Stimulated activated CD8-positive, alpha-beta memory T cell treated with anti-CD3 and anti-CD28 coated beads, Interleukin-12 subunit alpha, Interleukin-12 subunit beta, amount 100 ng/mL, for 24 hours (primary cell): ENCODE results near the gene CPNE7.
"Not testable (repeated sequence)": the region's sequence is repeated elsewhere in the genome, so short reads cannot be mapped to it uniquely, and the experiment has no call there.

Experiments used
- DNase-seq: peaks from one replicate; pipeline ENCODE4 v3.0.0-alpha.2; 2020; ENCODE audit errors: extremely low read depth

Gene CPNE7

DNA sequence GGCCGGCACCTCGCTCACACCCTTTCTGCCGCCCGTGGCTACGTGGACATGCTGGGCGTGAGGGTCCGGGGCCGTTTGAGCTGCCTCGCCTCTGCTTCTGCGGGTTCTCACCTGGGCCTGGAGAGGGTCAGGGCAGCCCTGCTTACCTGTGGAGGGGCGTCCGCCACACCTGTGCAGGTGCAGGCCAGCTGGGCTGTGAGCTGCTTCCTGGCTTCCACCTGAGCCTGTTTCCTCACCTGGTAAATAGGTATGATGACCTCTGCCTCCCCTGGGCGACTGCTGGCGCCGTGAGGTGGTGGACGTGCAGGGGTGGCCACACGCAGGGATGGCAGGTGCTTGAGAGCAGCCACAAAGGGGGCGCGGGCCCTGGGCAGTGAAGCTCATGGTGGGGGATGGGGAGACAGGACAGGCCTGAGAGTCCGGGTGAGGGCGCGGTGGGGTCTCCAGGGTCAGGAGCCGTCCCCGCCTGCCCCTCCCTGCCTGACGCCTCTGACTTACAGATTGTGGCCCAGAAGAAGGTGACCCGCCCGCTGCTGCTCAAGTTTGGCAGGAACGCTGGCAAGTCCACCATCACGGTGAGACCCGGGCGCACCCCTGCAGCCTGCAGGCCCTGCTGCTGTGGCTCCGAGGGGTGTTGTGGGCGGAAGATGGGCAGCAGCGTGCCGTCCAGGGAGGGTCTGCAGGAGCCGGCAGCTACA is 7.8 kb downstream of the CPNE7 start:
- no peak for DNase-seq

DNA sequence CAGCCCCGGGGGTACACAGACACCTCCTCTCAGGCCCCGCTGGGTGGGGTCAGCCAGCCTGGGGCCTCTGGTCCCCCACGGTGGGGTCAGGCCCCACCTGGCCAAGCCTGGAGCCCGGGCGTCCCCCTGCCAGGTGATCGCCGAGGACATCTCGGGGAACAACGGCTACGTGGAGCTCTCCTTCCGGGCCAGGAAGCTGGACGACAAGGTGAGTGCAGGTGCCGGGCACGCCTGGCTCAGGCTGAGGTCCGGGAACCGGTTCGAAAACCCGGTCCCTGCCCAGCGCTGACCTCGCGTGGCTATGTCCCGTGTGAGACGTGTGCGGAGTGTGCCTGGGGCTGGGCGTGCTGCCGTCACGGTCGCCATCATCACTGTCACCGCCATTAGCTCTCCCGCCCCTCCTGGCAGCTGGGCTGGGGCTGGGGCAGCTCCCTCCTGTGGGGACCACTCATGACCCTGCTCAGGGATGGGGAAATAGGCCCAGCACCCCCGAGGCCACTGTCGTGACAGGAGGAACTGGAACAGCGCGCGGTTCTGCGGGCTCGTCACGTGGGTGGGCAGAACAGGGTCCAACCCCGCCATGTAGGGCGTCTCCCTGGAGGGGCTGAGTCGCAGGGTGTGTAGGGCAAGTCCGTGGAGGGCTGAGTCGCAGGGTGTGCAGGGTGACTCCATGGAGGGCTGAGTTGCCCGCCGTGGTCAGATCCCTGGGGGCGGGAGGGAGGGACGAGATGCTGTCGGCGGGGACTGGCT is 8.5 kb downstream of the CPNE7 start:
- no peak for DNase-seq

DNA sequence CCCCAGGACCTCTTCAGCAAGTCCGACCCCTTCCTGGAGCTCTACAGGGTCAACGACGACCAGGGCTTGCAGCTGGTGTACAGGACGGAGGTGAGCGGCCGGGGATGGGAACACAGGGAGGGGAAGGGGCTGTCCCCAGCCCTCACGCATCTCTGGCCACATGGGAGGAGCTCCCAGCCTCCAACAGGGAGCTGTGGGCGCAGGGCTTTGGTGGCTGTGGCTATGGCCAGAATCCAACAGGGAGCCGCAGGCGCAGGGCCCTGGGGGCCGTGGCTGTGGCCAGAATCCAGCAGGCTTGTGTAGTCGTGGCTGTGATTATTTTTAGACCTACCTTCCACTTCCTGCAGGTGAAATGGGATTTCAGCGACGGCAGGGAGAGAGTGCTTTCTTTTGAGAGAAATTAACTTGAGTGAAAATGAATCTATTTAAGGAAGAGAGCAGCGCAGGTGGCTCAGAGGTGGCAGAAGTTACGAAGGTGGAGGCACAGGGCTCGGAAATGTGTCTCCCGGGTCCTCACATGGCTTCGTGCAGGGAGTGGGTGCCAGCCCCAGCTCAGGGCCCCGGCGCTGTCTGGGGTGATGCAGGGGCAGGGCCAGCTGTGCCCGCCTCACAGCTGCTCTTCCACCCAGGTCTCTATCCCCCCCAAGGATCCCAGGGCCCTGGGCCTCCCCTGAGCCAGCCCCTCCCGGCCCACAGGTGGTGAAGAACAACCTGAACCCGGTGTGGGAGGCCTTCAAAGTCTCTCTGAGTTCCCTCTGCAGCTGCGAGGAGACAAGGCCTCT is 9.4 kb downstream of the CPNE7 start:
- DNase-seq: no peak

DNA sequence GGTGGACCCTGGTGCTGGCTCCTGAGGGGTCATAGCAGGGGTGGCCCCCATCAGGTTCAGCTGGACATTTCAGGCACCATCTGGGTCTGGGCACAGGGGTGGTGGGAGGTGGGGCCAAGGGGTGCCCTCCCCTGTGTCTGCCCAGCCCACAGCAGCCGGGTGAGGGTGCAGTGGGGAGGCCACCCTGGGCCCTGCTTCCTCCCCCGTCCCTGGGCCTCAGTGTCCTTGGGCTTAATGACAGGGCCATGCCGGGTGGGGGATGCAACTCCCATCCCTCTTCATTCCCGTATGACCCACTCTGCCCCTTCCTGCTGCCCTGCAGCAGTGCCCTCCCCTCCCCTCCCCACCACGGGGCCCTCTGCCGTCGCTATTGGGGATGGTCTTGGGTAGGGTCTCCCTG is 10.7 kb downstream of the CPNE7 start:
- no peak for DNase-seq

DNA sequence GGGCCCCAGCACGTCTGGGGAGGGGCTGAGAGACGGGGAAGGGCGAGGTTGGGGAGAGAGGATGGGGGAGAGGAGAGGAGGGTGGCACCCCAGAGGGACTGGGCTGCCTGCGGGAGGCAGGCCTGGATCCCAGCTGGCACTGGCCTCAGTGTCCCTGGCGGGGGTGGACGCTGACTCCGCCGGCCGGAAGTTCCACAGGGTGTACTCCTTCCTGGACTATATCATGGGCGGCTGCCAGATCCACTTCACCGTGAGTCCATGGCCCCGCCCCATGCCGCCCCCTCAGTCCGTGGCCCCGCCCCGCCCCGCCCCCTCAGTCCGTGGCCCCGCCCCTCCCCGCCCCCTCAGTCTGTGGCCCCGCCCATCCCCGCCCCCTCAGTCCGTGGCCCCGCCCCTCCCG is 11.3 kb downstream of the CPNE7 start:
- no peak for DNase-seq

DNA sequence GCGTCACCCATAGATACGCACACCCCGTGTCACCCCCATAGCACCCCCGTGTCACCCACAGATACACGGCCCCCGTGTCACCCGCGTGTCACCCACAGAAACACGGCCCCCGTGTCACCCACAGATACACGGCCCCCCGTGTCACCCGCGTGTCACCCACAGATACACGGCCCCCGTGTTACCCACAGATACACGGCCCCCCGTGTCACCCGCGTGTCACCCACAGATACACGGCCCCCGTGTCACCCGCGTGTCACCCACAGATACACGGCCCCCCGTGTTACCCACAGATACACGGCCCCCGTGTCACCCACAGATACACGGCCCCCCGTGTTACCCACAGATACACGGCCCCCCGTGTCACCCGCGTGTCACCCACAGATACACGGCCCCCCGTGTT is 12.1 kb downstream of the CPNE7 start:
- DNase-seq: not testable (repeated sequence)

DNA sequence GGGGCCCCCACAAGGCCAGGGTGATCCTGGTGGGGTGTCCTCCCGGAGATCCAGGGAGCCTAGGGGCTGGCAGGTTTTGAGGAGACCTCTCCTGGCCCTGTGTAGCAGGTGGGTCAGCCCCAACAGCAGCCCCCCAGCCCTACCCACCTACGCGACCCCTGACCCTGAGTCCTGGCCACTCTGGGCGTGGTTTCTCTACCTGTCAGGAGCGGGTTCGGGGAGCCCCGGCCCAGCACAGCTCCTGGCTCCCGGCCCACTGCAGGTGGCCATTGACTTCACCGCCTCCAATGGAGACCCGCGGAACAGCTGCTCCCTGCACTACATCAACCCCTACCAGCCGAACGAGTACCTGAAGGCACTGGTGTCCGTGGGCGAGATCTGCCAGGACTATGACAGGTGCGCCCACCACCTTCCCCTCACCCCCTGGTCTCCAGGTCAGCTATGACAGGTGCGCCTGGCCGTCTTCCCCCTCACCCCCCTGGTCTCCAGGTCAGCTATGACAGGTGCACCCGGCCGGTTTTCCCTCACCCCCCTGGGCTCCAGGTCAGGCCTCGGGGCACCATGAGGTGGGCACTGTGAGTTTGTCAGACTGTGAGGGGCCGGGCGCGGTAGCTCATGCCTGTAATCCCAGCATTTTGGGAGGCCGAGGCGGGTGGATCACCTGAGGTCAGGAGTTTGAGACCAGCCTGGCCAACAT is 13.0 kb downstream of the CPNE7 start:
- no peak for DNase-seq

DNA sequence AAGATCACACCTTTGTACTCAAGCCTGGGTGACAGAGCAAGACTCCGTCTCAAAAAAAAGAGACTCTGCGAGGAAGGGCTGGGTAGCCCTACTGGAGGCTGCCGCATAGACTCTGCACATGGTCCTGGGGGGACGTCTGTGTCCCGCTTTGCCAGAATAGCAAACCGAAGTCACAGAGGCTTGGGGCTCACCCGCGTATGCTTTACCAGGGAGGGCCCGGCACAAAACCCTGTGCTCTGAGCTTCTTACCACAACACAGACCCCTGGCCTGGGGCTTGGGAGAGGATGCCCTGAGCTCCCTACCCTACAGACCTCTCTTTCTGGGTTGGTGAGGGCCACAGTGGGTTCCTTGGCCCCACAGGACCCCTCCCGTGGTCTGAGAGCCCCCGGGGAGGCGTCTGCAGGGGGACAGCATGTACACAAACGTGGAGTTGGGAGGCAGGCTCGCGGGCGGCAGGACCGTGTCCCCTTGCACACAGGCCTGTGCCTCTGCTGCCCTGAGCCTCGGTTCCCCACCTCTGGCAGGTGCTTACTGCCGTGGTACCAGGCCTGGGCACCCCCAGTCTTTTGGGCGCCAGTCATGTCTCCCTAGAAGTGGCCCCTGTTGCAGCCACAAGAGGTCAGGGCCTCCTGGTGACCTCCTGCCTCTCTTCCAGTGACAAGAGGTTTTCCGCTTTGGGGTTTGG is 13.8 kb downstream of the CPNE7 start:
- no peak for DNase-seq

DNA sequence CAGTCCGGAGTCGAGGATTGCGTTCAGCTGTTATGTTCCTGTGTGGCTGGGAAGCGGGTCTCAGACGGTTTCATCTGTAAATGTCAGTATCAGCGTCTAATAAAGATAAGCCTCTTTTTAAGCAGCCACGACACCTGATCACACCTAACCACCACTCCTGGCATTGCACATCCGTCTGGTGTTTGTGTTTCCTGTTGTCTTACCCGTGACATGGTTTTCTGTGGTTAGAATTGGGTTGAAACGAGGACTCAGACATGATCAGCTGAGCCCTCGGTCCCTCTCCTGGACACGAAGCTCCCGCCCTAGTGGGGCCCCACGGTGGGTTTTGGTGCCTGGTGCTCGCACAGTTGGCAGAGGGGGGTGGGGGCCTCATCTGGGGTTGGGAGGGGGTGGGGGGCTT is 18.3 kb downstream of the CPNE7 start:
- no peak for DNase-seq

DNA sequence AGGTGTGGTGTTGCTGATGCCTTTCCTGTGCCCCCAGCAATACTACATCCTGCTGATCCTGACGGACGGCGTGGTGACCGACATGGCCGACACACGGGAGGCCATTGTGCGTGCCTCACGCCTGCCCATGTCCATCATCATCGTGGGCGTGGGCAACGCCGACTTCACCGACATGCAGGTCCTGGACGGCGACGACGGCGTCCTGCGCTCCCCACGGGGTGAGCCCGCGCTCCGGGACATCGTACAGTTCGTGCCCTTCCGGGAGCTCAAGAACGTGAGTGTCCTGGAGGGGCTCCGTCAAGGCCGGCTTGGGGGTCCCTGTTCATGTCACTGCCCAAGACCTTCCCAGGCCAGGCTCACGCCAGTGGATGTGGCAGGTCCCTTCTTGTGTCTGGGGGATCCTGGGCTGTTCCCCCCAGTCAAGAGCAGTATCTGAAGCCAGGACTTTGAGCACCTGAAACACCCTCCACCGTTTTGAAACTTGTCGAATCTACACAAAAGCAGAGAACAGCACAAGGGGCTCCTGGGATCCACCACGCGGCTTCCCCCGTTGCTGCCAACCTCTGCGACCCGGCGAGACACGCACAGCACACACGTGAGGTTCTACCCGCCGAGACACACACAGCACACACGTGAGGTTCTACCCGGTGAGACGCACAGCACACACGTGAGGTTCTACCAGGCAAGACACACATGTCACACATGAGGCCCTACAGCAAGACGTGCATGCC is 19.9 kb downstream of the CPNE7 start:
- no peak for DNase-seq

DNA sequence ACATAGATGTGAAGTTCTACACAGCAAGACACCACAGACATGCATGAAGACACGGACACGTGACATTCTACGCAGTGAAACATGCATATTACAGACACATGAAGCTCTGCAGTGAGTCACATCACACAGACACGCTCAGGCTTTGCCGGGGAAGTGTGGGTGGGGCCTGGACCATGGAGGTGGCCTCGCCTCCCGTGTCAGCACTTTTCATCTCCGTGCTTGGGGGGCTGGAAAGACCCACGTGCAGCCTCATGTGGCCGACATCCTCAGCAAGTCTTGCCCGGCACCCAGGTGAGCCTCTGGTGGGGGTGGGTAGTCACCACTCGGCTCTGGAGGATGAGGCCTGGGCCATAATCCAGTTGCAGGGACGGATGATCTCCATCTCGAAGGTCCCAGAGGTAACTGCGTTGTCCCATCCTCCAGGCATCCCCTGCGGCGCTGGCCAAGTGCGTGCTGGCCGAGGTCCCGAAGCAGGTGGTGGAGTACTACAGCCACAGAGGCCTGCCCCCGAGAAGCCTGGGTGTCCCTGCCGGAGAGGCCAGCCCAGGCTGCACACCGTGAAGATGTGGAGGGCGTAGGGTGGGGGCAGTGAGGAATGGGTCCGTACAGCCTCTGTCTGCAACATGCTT is 20.6 kb downstream of the CPNE7 start:
- no peak for DNase-seq

DNA sequence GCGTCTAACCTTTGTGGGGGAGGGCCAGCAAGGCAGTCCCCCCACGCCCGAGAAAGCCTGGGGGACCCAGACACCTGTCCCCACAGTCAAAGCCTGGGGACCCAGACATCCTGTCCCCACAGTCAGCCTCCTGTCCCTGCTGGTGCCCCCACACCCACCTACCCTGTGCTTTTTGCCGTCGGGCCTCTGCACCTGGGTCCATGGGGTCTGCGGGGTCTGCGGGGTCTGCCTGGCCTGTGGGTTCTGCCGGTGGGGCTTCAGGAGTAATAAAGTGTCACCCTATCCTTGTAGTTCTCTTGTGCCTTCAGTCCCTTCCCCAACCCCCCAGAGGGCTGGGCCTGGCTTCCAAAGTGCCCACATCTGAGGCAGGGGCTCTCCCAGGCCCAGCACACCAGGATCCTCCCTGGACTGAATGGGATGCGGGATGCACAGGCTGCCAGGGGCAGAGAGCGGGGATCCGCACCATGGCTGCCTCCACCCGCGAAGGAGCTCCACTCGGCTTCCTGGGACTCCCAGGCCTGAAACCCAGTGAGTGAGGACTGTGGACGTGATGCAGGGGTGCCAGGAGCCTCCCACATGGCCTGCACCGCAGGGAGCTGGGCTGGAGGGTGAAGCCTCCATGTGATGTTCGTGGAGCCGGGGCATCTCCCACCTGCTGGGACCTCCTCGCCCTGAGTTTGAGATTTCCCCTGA is 21.5 kb downstream of the CPNE7 start:
- no peak for DNase-seq

DNA sequence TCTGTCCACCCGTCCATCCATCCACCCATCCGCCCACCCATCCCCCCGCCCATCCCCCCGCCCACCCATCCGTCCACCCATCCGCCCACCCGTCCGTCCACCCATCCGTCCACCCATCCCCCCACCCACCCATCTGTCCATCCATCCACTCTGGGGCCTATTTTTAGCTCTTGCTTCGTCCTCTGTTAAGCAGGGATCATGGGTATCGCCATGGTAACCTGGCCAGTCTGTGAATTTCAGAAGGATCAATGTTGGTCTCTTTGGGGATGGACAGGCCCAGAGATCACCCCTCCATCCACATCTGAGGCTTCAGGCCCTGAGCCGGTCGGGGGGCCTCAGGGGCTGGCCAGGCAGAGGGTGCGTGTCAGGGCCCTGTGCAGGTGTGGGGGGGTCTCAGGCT is 22.6 kb downstream of the CPNE7 start:
- DNase-seq: no peak

DNA sequence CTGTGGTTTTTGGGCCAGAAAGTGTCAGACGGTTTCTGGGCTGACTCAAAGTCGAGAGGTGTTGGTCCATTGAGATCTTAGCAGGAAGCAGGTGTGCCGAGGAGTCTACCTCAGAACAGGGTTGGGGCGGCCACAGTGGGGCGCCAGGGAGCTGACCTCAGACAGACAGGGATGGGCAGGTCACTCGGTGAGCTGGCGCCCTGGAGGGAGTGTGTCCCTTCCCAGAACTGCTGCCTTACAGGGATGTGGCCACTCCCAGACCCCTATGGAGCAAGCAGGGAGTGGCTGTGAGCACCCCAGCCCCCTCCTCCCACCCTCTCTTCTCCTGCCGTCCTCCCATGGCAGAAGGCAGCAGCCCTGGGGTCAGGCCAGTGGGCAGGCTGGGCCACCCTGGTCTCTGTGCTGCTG is 23.9 kb downstream of the CPNE7 start:
- DNase-seq: no peak

DNA sequence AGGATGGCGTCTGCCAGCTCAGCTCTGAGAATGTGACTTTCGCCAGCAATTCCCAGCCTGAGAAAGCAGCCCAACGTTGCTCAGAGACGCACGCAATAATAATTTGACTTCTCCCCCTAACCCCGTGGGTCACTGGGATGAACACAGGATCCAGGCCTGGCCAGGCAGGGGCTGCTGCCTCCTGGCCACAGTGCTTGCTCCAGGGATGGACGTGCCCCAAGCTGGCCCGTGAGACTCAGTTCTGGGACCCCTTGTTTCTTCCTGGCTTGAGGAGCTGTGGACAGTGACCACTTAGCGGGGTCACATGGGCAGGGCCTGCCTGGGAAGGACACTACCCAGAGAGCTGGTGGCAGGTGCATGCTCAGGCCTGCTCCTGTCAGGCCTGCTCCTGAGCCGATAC is 24.3 kb downstream of the CPNE7 start:
- DNase-seq: no peak

DNA sequence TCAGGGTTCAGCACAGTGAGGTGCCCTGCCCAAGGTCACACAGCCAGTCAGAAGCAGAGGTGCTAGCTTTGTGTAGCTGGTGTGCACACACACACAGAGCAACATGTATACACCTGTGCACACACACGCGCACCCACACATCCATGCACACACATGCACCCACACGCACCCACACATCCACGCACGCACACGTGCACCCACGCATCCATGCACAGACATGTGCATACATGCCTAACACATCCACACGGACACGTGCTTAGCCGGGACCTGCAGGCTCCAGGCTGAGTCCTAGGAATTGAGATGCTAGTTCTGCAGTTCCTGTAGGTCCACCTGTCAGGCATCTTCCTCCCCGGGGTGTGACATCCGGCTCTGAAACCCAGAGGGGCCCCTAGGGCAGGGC is 24.9 kb downstream of the CPNE7 start:
- DNase-seq: no peak

DNA sequence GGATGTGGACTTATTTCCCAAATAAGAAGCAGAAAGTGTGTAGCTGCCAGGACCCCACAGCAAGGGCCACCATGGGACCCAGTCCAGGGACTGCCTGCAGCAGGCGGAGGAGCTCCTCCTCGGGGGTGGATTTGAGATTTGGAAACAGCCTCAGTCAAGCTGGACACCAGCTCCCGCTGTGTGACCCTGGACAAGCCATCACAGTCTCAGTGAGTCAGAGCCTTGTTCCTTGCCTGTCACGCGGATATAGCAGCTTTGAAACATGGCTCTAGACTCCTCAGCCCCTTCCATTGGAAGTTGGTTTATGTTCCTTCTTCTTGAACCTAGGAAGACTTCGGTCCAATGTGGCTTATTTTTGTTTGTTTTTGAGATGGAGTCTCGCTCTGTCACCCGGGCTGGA is 25.4 kb downstream of the CPNE7 start:
- no peak for DNase-seq

DNA sequence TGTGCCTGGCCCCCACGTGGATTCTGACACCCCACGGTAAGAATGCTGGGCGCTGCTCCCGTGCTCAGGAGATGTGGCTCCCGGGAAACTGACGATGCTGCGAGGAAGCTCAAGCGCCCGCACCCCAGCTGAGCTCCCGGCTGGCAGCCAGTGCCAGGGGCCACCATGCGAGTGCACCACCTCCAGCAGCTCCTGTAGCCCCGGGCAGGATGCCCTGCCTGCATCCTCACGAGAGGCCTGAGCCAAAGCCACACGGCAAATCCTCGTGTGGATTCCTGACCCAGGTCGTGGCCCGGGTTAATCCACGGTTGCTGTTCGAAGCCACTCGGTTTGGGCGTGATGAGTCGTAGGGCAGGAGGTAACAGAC is 26.3 kb downstream of the CPNE7 start:
- DNase-seq: no peak

DNA sequence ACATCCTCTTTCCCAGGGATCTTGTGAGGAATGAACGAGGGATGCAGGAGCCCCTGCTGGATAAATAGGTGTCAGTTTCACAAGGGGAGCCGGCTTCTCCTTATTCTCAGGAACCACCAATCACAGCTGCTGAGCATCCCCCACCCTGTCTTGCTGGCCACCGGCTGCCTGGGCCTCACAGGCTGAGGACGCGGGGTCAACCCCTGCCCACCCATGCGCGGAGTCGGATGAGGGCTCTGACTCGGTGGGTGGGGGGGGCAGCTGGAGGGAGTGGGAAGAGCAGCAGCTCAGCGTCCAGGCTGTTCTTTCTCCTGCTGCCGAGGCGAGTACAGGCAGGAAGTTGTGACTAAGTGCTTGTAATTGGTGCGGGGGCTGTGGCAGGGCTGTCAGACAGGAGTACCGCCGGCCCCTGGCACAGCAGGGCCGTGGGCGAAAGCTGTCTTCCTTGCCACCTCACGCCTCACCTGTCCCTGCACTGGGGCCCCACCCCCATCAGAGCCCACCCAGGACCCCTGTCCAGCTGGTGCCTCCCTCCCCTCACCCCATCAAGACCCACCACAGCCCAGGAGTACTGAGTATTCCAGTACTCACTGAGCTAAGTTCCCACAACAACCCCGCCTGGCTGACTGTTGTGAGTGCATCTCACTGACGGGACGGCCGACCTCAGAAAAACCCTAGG is 26.9 kb downstream of the CPNE7 start:
- DNase-seq: peak; percentile 41
